GM12892 (cell line): ENCODE data around the gene ANKRD10.

Source experiments
- DNase-seq: peaks from one replicate; pipeline ENCODE4 v3.0.0; 2011; ENCODE audit not compliant: insufficient read length
- FAIRE-seq: peaks from 2 replicates; lab custom pipeline; 2011; peaks lifted over from hg19 to GRCh38; lab: Jason Lieb, UNC
- POLR2A ChIP-seq: IDR thresholded peaks from 2 replicates; pipeline ENCODE4 v1.6.1; 2011; ENCODE audit warnings: low read depth, low read length, control low read depth
- POLR2AphosphoS5 ChIP-seq: IDR thresholded peaks from 2 replicates; pipeline ENCODE4 v1.6.1; 2011; ENCODE audit warnings: low read depth, low read length, control low read depth
- TAF1 ChIP-seq: IDR thresholded peaks from 2 replicates; pipeline ENCODE4 v1.6.1; 2011; ENCODE audit warnings: low read depth, mild to moderate bottlenecking, control low read depth, low read length, borderline replicate concordance

The ANKRD10 gene

GRCh38 chr13:110912651-110913051, 2.2 kb downstream of the ANKRD10 start:
- DNase-seq (no peak), FAIRE-seq (peak; percentile 40)
- TF ChIP-seq POLR2A, result no peak
- TF ChIP-seq POLR2AphosphoS5, result no peak
- TF ChIP-seq TAF1, result no peak

GRCh38 chr13:110911880-110912279, 3.0 kb downstream of the ANKRD10 start:
- DNase-seq (no peak), FAIRE-seq (no peak)
- TF ChIP-seq TAF1 (no peak), POLR2AphosphoS5 (no peak), POLR2A (no peak)

- FAIRE-seq, result no peak
- TF ChIP-seq POLR2AphosphoS5 (no peak), POLR2A (no peak), TAF1 (no peak)
Observed at GRCh38 chr13:110910013-110910890, 4.6 kb downstream of the ANKRD10 start.

GRCh38 chr13:110907951-110908898, 6.6 kb downstream of the ANKRD10 start:
- no peak for TF ChIP-seq POLR2A
- no peak for TF ChIP-seq TAF1
- no peak for TF ChIP-seq POLR2AphosphoS5
- DNase-seq, result no peak
- no peak for FAIRE-seq

More at GRCh38 chr13:110910013-110910890, 4.6 kb downstream of the ANKRD10 start:
- no peak for DNase-seq

- FAIRE-seq, result no peak
- TF ChIP-seq POLR2A (no peak), POLR2AphosphoS5 (no peak), TAF1 (no peak)
- DNase-seq, result no peak
Observed at GRCh38 chr13:110907301-110907700, 7.6 kb downstream of the ANKRD10 start.

- TF ChIP-seq POLR2A, result no peak
- TF ChIP-seq POLR2AphosphoS5, result no peak
- no peak for TF ChIP-seq TAF1
- peak; percentile 9 for FAIRE-seq
- no peak for DNase-seq
Observed at GRCh38 chr13:110904748-110905147, 10.1 kb downstream of the ANKRD10 start.

GRCh38 chr13:110902370-110902769, 12.5 kb downstream of the ANKRD10 start:
- TF ChIP-seq POLR2AphosphoS5 (no peak), POLR2A (no peak), TAF1 (no peak)
- no peak for FAIRE-seq
- no peak for DNase-seq

- FAIRE-seq, result no peak
- DNase-seq, result no peak
- TF ChIP-seq POLR2A (no peak), TAF1 (no peak), POLR2AphosphoS5 (no peak)
Observed at GRCh38 chr13:110897521-110897920, 17.3 kb downstream of the ANKRD10 start.

- FAIRE-seq (no peak), DNase-seq (no peak)
- TF ChIP-seq POLR2AphosphoS5 (no peak), TAF1 (no peak), POLR2A (no peak)
Observed at GRCh38 chr13:110897014-110897413, 17.9 kb downstream of the ANKRD10 start.

- DNase-seq (no peak), FAIRE-seq (no peak)
- no peak for TF ChIP-seq POLR2AphosphoS5
- TF ChIP-seq TAF1, result no peak
- no peak for TF ChIP-seq POLR2A
Observed at GRCh38 chr13:110894086-110894485, 20.8 kb downstream of the ANKRD10 start.

- no peak for TF ChIP-seq POLR2AphosphoS5
- no peak for TF ChIP-seq TAF1
- no peak for TF ChIP-seq POLR2A
- no peak for DNase-seq
- no peak for FAIRE-seq
Observed at GRCh38 chr13:110893571-110893970, 21.3 kb downstream of the ANKRD10 start.
